MCF 10A (cell line): ENCODE results near the gene FOXO3. TPM values are rescaled to one million over a fixed set of nuclear protein-coding genes. Genes with fewer than 3 reads are reported as not detected.

Source experiments
- Bru-seq: library from RNA; stranded (reverse); fragments of 400-500 nt; gene quantifications from one replicate; lab custom pipeline; 2021; lab: Mats Ljungman, UMichigan
- BruChase-seq, 2 experiments: library from RNA; stranded (reverse); fragments of 400-500 nt; gene quantifications; one replicate each; lab custom pipeline; 2021; lab: Mats Ljungman, UMichigan
- BruUV-seq: library from RNA; stranded (reverse); fragments of 400-500 nt; replicated peaks from 2 replicates; lab custom pipeline; 2021; lab: Mats Ljungman, UMichigan
- CTCF ChIA-PET: fragments of 300-600 bp; sonication (Branson Sonifier 250); formaldehyde crosslinking; extraction: SDS; loops from one replicate; lab custom pipeline; 2021; ENCODE audit warnings: antibody characterized with exemption, inconsistent platforms; lab: Yijun Ruan, JAX
- POLR2A ChIA-PET: fragments of 300-600, 350-650 bp; sonication (Branson Sonifier 250); formaldehyde crosslinking; extraction: SDS; loops from one replicate; lab custom pipeline; 2020; ENCODE audit warnings: antibody characterized with exemption, inconsistent platforms; lab: Yijun Ruan, JAX
- DNase-seq: peaks from one replicate; pipeline ENCODE4 v3.0.0-alpha.2; 2018; ENCODE audit not compliant: unreplicated experiment
- H3K27ac Mint-ChIP-seq: one replicate; pipeline ENCODE4 v1.8.0; 2022; ENCODE audit warnings: mild to moderate bottlenecking, low read depth, mixed read lengths; ENCODE audit not compliant: unreplicated experiment
- H3K27me3 Mint-ChIP-seq: one replicate; pipeline ENCODE4 v1.8.0; 2022; ENCODE audit warnings: mixed read lengths; ENCODE audit not compliant: insufficient read depth, unreplicated experiment
- H3K36me3 Mint-ChIP-seq: one replicate; pipeline ENCODE4 v1.8.0; 2022; ENCODE audit warnings: mild to moderate bottlenecking, moderate library complexity, mixed read lengths; ENCODE audit not compliant: insufficient read depth, unreplicated experiment
- H3K4me1 Mint-ChIP-seq: one replicate; pipeline ENCODE4 v1.8.0; 2022; ENCODE audit warnings: mixed read lengths; ENCODE audit not compliant: insufficient read depth, unreplicated experiment
- H3K4me3 Mint-ChIP-seq: one replicate; pipeline ENCODE4 v1.8.0; 2022; ENCODE audit warnings: mild to moderate bottlenecking, moderate library complexity, mixed read lengths; ENCODE audit not compliant: unreplicated experiment
- H3K9me3 Mint-ChIP-seq: one replicate; pipeline ENCODE4 v1.8.0; 2022; ENCODE audit warnings: mixed read lengths; ENCODE audit not compliant: unreplicated experiment
- CTCF ChIP-seq: fragments of 200-600 bp; IDR thresholded peaks from one replicate; pipeline ENCODE4 v1.8.0; 2022; ENCODE audit warnings: antibody characterized with exemption, mild to moderate bottlenecking; ENCODE audit not compliant: unreplicated experiment
- intact Hi-C: fragments of 100-400 bp; cut with micrococcal nuclease; formaldehyde crosslinking; loops from 2 replicates; pipeline ENCODE4 v1.14.1; 2022
- long read RNA-seq: library from polyadenylated mRNA; stranded (forward); transcript quantifications from one replicate; pipeline ENCODE4 v2.0.0, GENCODE V29; 2022
- total RNA-seq: library from RNA; stranded (reverse); gene quantifications from 2 replicates; pipeline ENCODE4 v1.2.3, GENCODE V29; 2022

The FOXO3 gene
- total RNA-seq (51.9 and 53.0 TPM in 2 replicates), Bru-seq, nascent RNA (percentile 95 among the genes with signal in this experiment), BruChase-seq, experiment 1, labeled RNA remaining after a 6-hour chase (percentile 86 among the genes with signal in this experiment), BruChase-seq, experiment 2, labeled RNA remaining after a 2-hour chase (percentile 89 among the genes with signal in this experiment)
- long read RNA-seq, full-length matches to known transcripts, result 124 of 221 reads
- long read RNA-seq, partial matches to known transcripts, result 35 of 221 reads
- long read RNA-seq, other reads (novel, unspliced or antisense), result 62 of 221 reads

DNA sequence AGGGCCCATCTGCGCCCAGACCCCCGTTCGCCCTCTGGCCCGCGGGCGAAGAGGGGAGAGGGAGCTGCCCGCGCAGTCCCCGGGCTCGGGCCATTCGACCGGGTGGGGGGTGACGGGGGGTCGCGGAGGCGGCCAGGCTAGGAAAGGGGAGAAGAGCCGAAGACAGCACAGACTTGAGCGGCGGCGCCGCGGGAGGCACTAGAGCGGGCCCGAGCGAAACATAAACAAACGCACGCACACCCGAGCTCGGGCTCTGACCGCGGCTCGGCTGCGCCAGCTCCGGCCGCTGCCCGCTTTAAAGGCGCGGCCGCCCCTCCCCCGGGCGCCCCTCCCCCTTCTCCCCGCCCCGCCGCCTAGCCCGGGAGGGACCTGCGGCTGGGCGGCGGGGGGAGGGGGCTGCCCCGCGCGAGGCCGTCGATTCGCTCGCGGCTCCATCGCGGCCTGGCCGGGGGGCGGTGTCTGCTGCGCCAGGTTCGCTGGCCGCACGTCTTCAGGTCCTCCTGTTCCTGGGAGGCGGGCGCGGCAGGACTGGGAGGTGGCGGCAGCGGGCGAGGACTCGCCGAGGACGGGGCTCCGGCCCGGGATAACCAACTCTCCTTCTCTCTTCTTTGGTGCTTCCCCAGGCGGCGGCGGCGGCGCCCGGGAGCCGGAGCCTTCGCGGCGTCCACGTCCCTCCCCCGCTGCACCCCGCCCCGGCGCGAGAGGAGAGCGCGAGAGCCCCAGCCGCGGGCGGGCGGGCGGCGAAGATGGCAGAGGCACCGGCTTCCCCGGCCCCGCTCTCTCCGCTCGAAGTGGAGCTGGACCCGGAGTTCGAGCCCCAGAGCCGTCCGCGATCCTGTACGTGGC is at the start of gene FOXO3:
Gene FOXO3, plus strand, starts transcription at position 455 of the 846 bp plus-strand sequence. Its CDS starts 292 bp downstream, at position 747.
- TF ChIP-seq CTCF, result no peak
- ChIA-PET CTCF (interaction anchor here (0.7 to 1.7 kb wide), 5 partner anchors 175 to 514 kb away, joined by 3 to 5 read pairs (median 4); no protein-coding TSS in a partner anchor), POLR2A (interaction anchor here (0.6 to 8.5 kb wide), 45 partner anchors 10 to 1619 kb away, joined by 3 to 164 read pairs (median 5); partner anchors contain the start of genes ARMC2, CEP57L1, SESN1 and SNX3)
- Mint-ChIP-seq H3K27me3 (no peaks in the 10 kb centered on the region), H3K4me1 (peaks cover 33% of the 10 kb centered on the region), H3K4me3 (peak within 1 kb of the TSS; percentile 90), H3K9me3 (no peaks in the 10 kb centered on the region), H3K27ac (peak within 1 kb of the TSS; percentile 83), H3K36me3 (peaks cover 41% of the 10 kb centered on the region)
- intact Hi-C loops, result loop anchor here (5.0 kb wide), 1 partner anchor 177 kb away; no protein-coding TSS in a partner anchor
- BruUV-seq, result no TSS peak
- peak; percentile 89 for DNase-seq

DNA sequence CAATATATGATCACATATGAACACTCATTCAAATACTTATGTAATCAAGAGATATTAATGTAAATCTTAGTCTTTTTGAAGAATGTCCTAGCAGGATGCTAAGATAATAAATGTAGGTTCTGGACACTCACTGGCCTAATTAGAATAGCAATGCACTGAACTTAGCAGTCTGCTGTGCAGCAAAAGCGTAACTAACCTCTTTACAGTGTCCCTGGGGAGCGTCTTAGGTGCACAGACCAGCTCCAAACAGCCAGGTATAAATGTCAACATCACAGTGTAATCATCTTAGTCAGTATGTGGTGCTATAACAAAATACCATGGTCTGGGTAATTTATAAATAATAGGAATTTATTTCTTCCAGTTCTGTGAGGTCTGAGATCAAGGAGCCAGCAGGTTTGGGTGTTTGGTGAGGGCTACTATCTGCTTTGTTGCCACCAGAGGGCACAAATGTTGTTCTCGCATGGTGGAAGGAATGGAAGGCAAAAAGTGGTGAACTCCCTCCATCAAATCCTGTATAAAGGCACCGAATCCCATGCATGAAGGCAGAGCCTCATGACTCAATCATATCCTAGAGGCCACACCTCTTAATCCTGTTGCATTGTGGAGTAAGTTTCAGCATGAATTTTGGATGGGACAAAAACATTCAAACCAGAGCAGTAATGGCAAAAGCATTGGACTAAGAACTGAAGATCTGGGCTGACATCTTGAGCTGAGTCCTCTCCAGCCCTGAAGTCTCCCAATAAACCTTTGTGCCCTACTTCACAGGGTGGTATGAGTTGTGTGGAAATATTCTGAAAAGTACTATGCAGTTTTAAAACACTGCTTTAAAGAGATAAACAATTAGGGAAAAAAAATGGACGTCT is 41.8 kb upstream of the FOXO3 start:
- CTCF ChIA-PET, result interaction anchor here (0.5 to 4.1 kb wide), 10 partner anchors 10 to 578 kb away, joined by 3 to 22 read pairs (median 3); no protein-coding TSS in a partner anchor
- Mint-ChIP-seq H3K36me3 (peaks cover 1% of the 10 kb centered on the region), H3K27ac (no peak overlapping the region), H3K9me3 (no peaks in the 10 kb centered on the region), H3K4me3 (no peak overlapping the region), H3K27me3 (no peaks in the 10 kb centered on the region), H3K4me1 (no peaks in the 10 kb centered on the region)
- TF ChIP-seq CTCF, result peak; percentile 20
- intact Hi-C loops, result no loop called here
- no TSS peak for BruUV-seq
- POLR2A ChIA-PET, result no interaction called here
- peak; percentile 48 for DNase-seq

GRCh38 chr6:108521616-108522107 is 39.1 kb upstream of the FOXO3 start:
- Mint-ChIP-seq H3K27me3 (no peaks in the 10 kb centered on the region), H3K4me3 (no peak overlapping the region), H3K36me3 (no peaks in the 10 kb centered on the region), H3K9me3 (no peaks in the 10 kb centered on the region), H3K4me1 (no peaks in the 10 kb centered on the region), H3K27ac (no peak overlapping the region)
- ChIA-PET POLR2A (no interaction called here), CTCF (interaction anchor here (0.7 to 4.1 kb wide), 5 partner anchors 11 to 541 kb away, joined by 3 to 22 read pairs (median 4); no protein-coding TSS in a partner anchor)
- no peak for DNase-seq
- intact Hi-C loops, result no loop called here
- no TSS peak for BruUV-seq
- no peak for TF ChIP-seq CTCF
